HepG2 (cell line): ENCODE results near the gene CAMSAP2. TPM values are rescaled to one million over a fixed set of nuclear protein-coding genes. Genes with fewer than 3 reads are reported as not detected.

Experiments
- ATAC-seq: fragments of 200-7000 bp; cut with Tn5 transposase; 3 replicates; pipeline ENCODE4 v1.9.1; 2020; ENCODE audit warnings: mild to moderate bottlenecking, moderate library complexity
- BruUV-seq: library from RNA; stranded (reverse); fragments of 400-500 nt; replicated peaks from 2 replicates; lab custom pipeline; 2021; lab: Mats Ljungman, UMichigan
- CTCF ChIA-PET: fragments of 300-600 bp; formaldehyde crosslinking; extraction: SDS; loops from one replicate; lab custom pipeline; 2021; ENCODE audit warnings: low total read pairs, inconsistent platforms, low intra/inter-chr PET ratio; lab: Yijun Ruan, JAX
- POLR2A ChIA-PET: fragments of 350-600 bp; sonication (Branson Sonifier 250); formaldehyde crosslinking; loops from one replicate; lab custom pipeline; 2020; ENCODE audit warnings: antibody characterized with exemption, inconsistent platforms; lab: Yijun Ruan, JAX
- DNase-seq: peaks from one replicate; pipeline ENCODE4 v3.0.0-alpha.2; 2015; ENCODE audit warnings: low spot score
- FAIRE-seq: peaks from 3 replicates; lab custom pipeline; 2011; peaks lifted over from hg19 to GRCh38; lab: Jason Lieb, UNC
- H2AFZ ChIP-seq: one replicate; pipeline ENCODE4 v1.6.1; 2011; ENCODE audit warnings: low read length, inconsistent platforms
- H3K27ac ChIP-seq: fragments of 300-600 bp; 3 replicates; pipeline ENCODE4 v1.8.0; 2011; ENCODE audit warnings: mixed run types, mild to moderate bottlenecking, mixed read lengths, low read length, inconsistent platforms; ENCODE audit not compliant: insufficient read depth; ENCODE audit errors: extremely low read length
- H3K27me3 ChIP-seq, 2 experiments: fragments of 200-600 bp in 1 of 2; 2 replicates in 1 of 2; 3 replicates in 1 of 2; pipeline versions ENCODE4 v1.6.0 to v1.8.0; 2011; ENCODE audit warnings: low read length in 2 of 2, mild to moderate bottlenecking in 2 of 2, moderate library complexity in 2 of 2, inconsistent platforms in 1 of 2; ENCODE audit not compliant: insufficient read depth in 2 of 2, control insufficient read depth in 1 of 2
- H3K36me3 ChIP-seq, 2 experiments: fragments of 200-600 bp in 1 of 2; replicated peaks in 1 of 2; 2 replicates in 1 of 2; 3 replicates in 1 of 2; pipeline versions ENCODE4 v1.5.1 to v1.8.0; 2011; ENCODE audit warnings: low read length in 2 of 2, inconsistent platforms in 1 of 2; ENCODE audit not compliant: insufficient read depth in 2 of 2, control insufficient read depth in 1 of 2
- H3K4me1 ChIP-seq: 2 replicates; pipeline ENCODE4 v1.5.1; 2012; ENCODE audit warnings: low read length, inconsistent platforms; ENCODE audit not compliant: insufficient read depth
- H3K4me2 ChIP-seq: 2 replicates; pipeline ENCODE4 v1.6.0; 2011; ENCODE audit warnings: low read depth, low read length, inconsistent platforms
- H3K4me3 ChIP-seq, 3 experiments: fragments of 200-600 bp in 1 of 3; sonication (generic), shearing (Covaris generic) in 1 of 3; replicated peaks in 1 of 3; 2 replicates each; pipeline ENCODE4 v1.5.1; 2011 to 2016; ENCODE audit warnings: low read length in 3 of 3, inconsistent platforms in 2 of 3, low read depth in 2 of 3, mild to moderate bottlenecking in 2 of 3, control low read depth in 1 of 3, mixed read lengths in 1 of 3; ENCODE audit not compliant: insufficient read depth in 1 of 3
- H3K79me2 ChIP-seq: one replicate; pipeline ENCODE4 v1.6.1; 2011; ENCODE audit warnings: low read length, inconsistent platforms; ENCODE audit not compliant: insufficient read depth
- H3K9ac ChIP-seq: 2 replicates; pipeline ENCODE4 v1.6.0; 2011; ENCODE audit warnings: mild to moderate bottlenecking, low read depth, low read length, inconsistent platforms; ENCODE audit not compliant: insufficient read depth
- H3K9me3 ChIP-seq: 2 replicates; pipeline ENCODE4 v1.5.1; 2012; ENCODE audit warnings: mild to moderate bottlenecking, low read length
- H4K20me1 ChIP-seq: 2 replicates; pipeline ENCODE4 v1.6.0; 2011; ENCODE audit warnings: inconsistent platforms, mild to moderate bottlenecking, low read length, moderate library complexity; ENCODE audit not compliant: insufficient read depth
- ARID4A ChIP-seq: sonication (generic); formaldehyde crosslinking; IDR thresholded peaks from 2 replicates; pipeline ENCODE4 v1.5.0; 2020; ENCODE audit warnings: mild to moderate bottlenecking, missing genetic modification reagents, borderline replicate concordance
- HNRNPH1 ChIP-seq: fragments of 200-400 bp; formaldehyde crosslinking; optimal IDR thresholded peaks from 2 replicates; pipeline ENCODE3; 2017; ENCODE audit warnings: mild to moderate bottlenecking, low read depth, low read length
- NFYB ChIP-seq: sonication (generic); formaldehyde crosslinking; IDR thresholded peaks from 2 replicates; pipeline ENCODE4 v1.4.0; 2020; ENCODE audit warnings: missing genetic modification reagents
- RXRA ChIP-seq: sonication (generic); formaldehyde crosslinking; IDR thresholded peaks from 2 replicates; pipeline ENCODE4 v1.5.1; 2020; ENCODE audit warnings: missing genetic modification reagents
- TBX2 ChIP-seq: sonication (generic); formaldehyde crosslinking; IDR thresholded peaks from 2 replicates; pipeline ENCODE4 v1.5.0; 2020; ENCODE audit warnings: missing genetic modification reagents, mild to moderate bottlenecking, borderline replicate concordance
- ZNF10 ChIP-seq: sonication (generic); formaldehyde crosslinking; IDR thresholded peaks from 2 replicates; pipeline ENCODE4 v1.4.0; 2020; ENCODE audit warnings: mild to moderate bottlenecking, low read depth, missing genetic modification reagents, borderline replicate concordance
- ZNF335 ChIP-seq: sonication (generic); formaldehyde crosslinking; IDR thresholded peaks from 2 replicates; pipeline ENCODE4 v1.4.0; 2020; ENCODE audit warnings: missing genetic modification reagents
- ZNF337 ChIP-seq: sonication (generic); formaldehyde crosslinking; IDR thresholded peaks from 2 replicates; pipeline ENCODE4 v1.5.1; 2020; ENCODE audit warnings: missing genetic modification reagents, low read depth, mild to moderate bottlenecking, borderline replicate concordance
- WGBS: methylation state at CpG from one replicate; pipeline ENCODE4 v1.1.6; 2017; ENCODE audit warnings: low lambda C conversion rate; 5-methylcytosine and 5-hydroxymethylcytosine counted together
- in situ Hi-C: cut with HindIII; loops from 2 replicates; pipeline ENCODE4 v1.10.0; 2017; ENCODE audit warnings: low pct_unique_long_range_greater_than_20kb; ENCODE audit not compliant: extremely low pct_ligation_motif_present
- intact Hi-C: fragments of 100-400 bp; cut with micrococcal nuclease; formaldehyde crosslinking; loops from one replicate; pipeline ENCODE4 v1.10.0; 2022; ENCODE audit not compliant: unreplicated experiment
- polyA plus RNA-seq, 8 experiments: library from polyadenylated mRNA; depleted of rRNA in 3 of 8; stranded (reverse) in 7 of 8; unstranded in 1 of 8; fragments of >200 nt; fragmentation: Illumina TruSeq in 4 of 8; extraction: Trizol in 4 of 8; gene quantifications; 2 replicates each; pipeline versions ENCODE4 v1.2.1 to v1.2.3, GENCODE V29; 2011 to 2016; ENCODE audit warnings: low read depth in 4 of 8, missing spikeins in 1 of 8, mixed read lengths in 1 of 8; ENCODE audit not compliant: insufficient read depth in 1 of 8
- total RNA-seq, 5 experiments: library from RNA; depleted of rRNA; stranded (reverse); fragments of >200 nt; fragmentation: Illumina TruSeq; extraction: Trizol; gene quantifications; 2 replicates each; pipeline ENCODE4 v1.2.3, GENCODE V29; 2016; ENCODE audit warnings: low read depth in 1 of 5

The CAMSAP2 gene
- total and polyA plus RNA-seq, 2 of the 13 experiments (the other 11 are each of a cell fraction or from before 2014, with no cell fraction given): 3.4 to 8.2 TPM

GRCh38 chr1:200872446-200873115, 133.9 kb downstream of the CAMSAP2 start, which contains the start of gene GPR25:
Gene GPR25 (plus strand): TSS chr1:200872981. CDS start chr1:200873038, 57 bp downstream.
- DNase-seq (no peak), ATAC-seq (no peak), FAIRE-seq (no peak)
- POLR2A ChIA-PET: no interaction called here
- no peaks in the 10 kb centered on the region for H3K79me2 ChIP-seq
- WGBS: 72% methylated on average over 22 of the region's 23 CpGs
- peaks cover 9% of the 10 kb centered on the region; the same call in 1 of the 2 replicates for H3K4me1 ChIP-seq
- no peak within 1 kb of the TSS for H2AFZ ChIP-seq
- intact Hi-C loops: no loop called here
- H3K4me2 ChIP-seq: no peak within 1 kb of the TSS
- H3K27me3 ChIP-seq: peaks cover 1 to 14% of the 10 kb centered on the region in 2 experiments; a peak in 2 of 5 replicates
- H4K20me1 ChIP-seq: no peaks in the 10 kb centered on the region
- H3K4me3 ChIP-seq: no peak within 1 kb of the TSS
- no peak for TF ChIP-seq ZNF335
- TF ChIP-seq ZNF10 (CRISPR knock-in tag): no peak
- no peak for TF ChIP-seq NFYB (CRISPR knock-in tag)
- TF ChIP-seq ZNF337 (CRISPR knock-in tag): no peak
- no peak for TF ChIP-seq RXRA (CRISPR knock-in tag)
- TF ChIP-seq TBX2 (CRISPR knock-in tag): no peak
- in situ Hi-C loops: no loop called here
- no peaks in the 10 kb centered on the region for H3K36me3 ChIP-seq
- BruUV-seq: no TSS peak
- H3K9ac ChIP-seq: no peak within 1 kb of the TSS
- CTCF ChIA-PET: no interaction called here
- no peak within 1 kb of the TSS for H3K27ac ChIP-seq
- H3K9me3 ChIP-seq: no peaks in the 10 kb centered on the region

DNA sequence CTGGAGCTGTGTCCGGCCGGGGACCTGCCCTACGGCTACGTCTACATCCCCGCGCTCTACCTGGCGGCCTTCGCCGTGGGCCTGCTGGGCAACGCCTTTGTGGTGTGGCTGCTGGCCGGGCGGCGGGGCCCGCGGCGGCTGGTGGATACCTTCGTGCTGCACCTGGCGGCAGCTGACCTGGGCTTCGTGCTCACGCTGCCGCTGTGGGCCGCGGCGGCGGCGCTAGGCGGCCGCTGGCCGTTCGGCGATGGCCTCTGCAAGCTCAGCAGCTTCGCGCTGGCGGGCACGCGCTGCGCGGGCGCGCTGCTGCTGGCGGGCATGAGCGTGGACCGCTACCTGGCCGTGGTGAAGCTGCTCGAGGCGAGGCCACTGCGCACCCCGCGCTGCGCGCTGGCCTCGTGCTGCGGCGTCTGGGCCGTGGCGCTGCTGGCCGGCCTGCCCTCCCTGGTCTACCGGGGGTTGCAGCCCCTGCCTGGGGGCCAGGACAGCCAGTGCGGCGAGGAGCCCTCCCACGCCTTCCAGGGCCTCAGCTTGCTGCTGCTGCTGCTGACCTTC, 134.5 kb downstream of the CAMSAP2 start:
- no TSS peak for BruUV-seq
- in situ Hi-C loops: no loop called here

More for the DNA sequence above, 134.5 kb downstream of the CAMSAP2 start:
- Histone ChIP-seq H3K4me3 (no peak overlapping the region), H3K4me1 (peaks cover 9% of the 10 kb centered on the region; the same call in 1 of the 2 replicates), H2AFZ (no peak overlapping the region), H3K27ac (no peak overlapping the region), H3K9me3 (no peaks in the 10 kb centered on the region), H3K36me3 (no peaks in the 10 kb centered on the region), H4K20me1 (no peaks in the 10 kb centered on the region), H3K4me2 (no peak overlapping the region), H3K27me3 (peaks cover 1 to 14% of the 10 kb centered on the region in 2 experiments; a peak in 2 of 5 replicates), H3K9ac (no peak overlapping the region), H3K79me2 (no peaks in the 10 kb centered on the region)
- CTCF ChIA-PET: no interaction called here
- POLR2A ChIA-PET: no interaction called here
- intact Hi-C loops: no loop called here
- TF ChIP-seq ARID4A (CRISPR knock-in tag) (no peak), HNRNPH1 (no peak)
- 89% methylated on average over 31 of the region's 61 CpGs for WGBS
- no peak for ATAC-seq
- DNase-seq: no peak
- FAIRE-seq: no peak
